ENCODE results near the gene LRRC15.

DNA sequence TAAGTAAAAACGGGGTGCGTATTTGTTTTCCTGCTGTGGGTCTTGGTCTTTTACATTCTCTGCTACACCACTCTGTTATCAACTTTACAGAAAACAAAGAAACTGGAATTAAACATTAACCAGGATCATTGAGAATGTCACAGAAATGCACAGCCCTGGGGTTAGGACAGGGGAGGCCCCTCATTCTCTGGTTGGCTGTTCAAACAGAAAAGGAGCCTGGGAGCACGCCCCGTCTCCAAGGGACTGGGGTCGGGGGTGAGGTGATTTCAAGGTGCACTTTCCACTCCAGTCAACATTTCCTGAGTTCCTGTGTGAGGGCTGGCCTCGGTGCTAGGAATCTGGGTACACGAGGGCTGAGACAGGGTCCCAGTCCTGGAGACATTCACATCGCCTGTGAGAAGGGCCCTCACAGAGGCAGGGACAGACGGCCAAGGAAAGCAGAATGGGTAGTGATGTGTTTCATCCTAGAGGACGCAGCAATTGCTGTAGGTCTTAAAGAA, 48.7 kb downstream of the LRRC15 start:
- TF ChIP-seq, protein P1, sequence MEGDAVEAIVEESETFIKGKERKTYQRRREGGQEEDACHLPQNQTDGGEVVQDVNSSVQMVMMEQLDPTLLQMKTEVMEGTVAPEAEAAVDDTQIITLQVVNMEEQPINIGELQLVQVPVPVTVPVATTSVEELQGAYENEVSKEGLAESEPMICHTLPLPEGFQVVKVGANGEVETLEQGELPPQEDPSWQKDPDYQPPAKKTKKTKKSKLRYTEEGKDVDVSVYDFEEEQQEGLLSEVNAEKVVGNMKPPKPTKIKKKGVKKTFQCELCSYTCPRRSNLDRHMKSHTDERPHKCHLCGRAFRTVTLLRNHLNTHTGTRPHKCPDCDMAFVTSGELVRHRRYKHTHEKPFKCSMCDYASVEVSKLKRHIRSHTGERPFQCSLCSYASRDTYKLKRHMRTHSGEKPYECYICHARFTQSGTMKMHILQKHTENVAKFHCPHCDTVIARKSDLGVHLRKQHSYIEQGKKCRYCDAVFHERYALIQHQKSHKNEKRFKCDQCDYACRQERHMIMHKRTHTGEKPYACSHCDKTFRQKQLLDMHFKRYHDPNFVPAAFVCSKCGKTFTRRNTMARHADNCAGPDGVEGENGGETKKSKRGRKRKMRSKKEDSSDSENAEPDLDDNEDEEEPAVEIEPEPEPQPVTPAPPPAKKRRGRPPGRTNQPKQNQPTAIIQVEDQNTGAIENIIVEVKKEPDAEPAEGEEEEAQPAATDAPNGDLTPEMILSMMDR (IDR thresholded peaks at IDR 0.05) = no peak
- no peak for TF ChIP-seq POLR2AphosphoS5 (IDR thresholded peaks at IDR 0.05)
- TF ChIP-seq POLR2A (IDR thresholded peaks at IDR 0.05) = no peak
- TF ChIP-seq EP300 (IDR thresholded peaks at IDR 0.05) = no peak
